Upper lobe of left lung (tissue), 4 donors: ENCODE measurements around the gene ANAPC5.

Source experiments
- CTCF ChIP-seq, 6 experiments: fragments of 450-650 bp in 4 of 6; fragments of 200-600 bp in 2 of 6; sonication (generic) in 2 of 6; IDR thresholded peaks; one replicate each; pipeline ENCODE4 v1.5.1; 2016 to 2019; ENCODE audit warnings: antibody characterized with exemption in 6 of 6
- POLR2A ChIP-seq, 4 donors: fragments of 450-650 bp; IDR thresholded peaks; one replicate each; pipeline ENCODE4 v1.5.1; 2016 to 2017; ENCODE audit warnings: antibody characterized with exemption in 4 of 4, mild to moderate bottlenecking in 2 of 4
- POLR2AphosphoS5 ChIP-seq, 2 donors: sonication (generic); formaldehyde crosslinking; IDR thresholded peaks; one replicate each; pipeline ENCODE4 v1.5.1; 2017; ENCODE audit warnings: antibody characterized with exemption in 2 of 2

DNA sequence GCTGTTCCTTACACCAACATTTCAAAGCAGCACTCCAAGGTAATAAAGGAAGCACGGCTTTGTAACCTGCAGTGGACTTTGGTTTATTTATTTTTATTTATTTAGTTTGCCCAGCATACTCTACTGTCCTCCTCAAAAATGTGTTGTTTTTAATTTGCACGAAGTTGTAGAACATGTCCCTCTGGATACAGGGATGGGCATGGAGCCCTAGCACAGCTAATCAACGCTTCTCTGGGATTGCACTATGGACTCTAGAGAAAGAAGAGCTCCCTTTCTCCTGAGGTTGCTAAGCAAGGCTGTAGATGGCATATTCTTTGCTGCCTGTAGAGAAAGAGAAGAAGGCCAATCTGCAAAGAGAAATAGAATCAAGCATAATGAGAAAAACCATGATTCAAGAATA, 5.9 kb upstream of the ANAPC5 start:
- TF ChIP-seq CTCF (IDR thresholded peaks at IDR 0.05) (no peak), POLR2A (IDR thresholded peaks at IDR 0.05) (no peak), POLR2AphosphoS5 (IDR thresholded peaks at IDR 0.05) (no peak)
